Thyroid gland (tissue), 4 donors: ENCODE results near the gene BTBD2.

Source experiments
- CTCF ChIP-seq, 6 experiments: fragments of 200-600 bp in 3 of 6; fragments of 450-650 bp in 3 of 6; sonication (generic) in 3 of 6; IDR thresholded peaks; one replicate each; pipeline ENCODE4 v1.5.1; 2016 to 2019; ENCODE audit warnings: antibody characterized with exemption in 6 of 6, mild to moderate bottlenecking in 2 of 6, inconsistent platforms in 1 of 6, moderate library complexity in 1 of 6
- POLR2A ChIP-seq, 2 donors: fragments of 450-650 bp; IDR thresholded peaks; one replicate each; pipeline ENCODE4 v1.6.1; 2017; ENCODE audit warnings: antibody characterized with exemption in 2 of 2, mild to moderate bottlenecking in 2 of 2, moderate library complexity in 1 of 2

- TF ChIP-seq CTCF (IDR thresholded peaks at IDR 0.05) (no peak), POLR2A (IDR thresholded peaks at IDR 0.05) (no peak)
Observed at GRCh38 chr19:2003874-2004273, 11.6 kb downstream of the BTBD2 start.
